IPS-18c (cell line): ENCODE data around the gene FXYD6.
"Not testable (repeated sequence)": the region's sequence is repeated elsewhere in the genome, so short reads cannot be mapped to it uniquely, and the experiment has no call there.

ENCODE experiments used
- H3K4me3 ChIP-seq: 2 replicates; pipeline ENCODE4 v1.7.0; 2013; ENCODE audit warnings: low read depth, mild to moderate bottlenecking, low read length, moderate library complexity; ENCODE audit not compliant: insufficient read depth
- H3K9me3 ChIP-seq: one replicate; pipeline ENCODE4 v1.6.1; 2013; ENCODE audit warnings: mild to moderate bottlenecking, low read length, moderate library complexity; ENCODE audit not compliant: control insufficient read depth, insufficient read depth

Gene FXYD6

DNA sequence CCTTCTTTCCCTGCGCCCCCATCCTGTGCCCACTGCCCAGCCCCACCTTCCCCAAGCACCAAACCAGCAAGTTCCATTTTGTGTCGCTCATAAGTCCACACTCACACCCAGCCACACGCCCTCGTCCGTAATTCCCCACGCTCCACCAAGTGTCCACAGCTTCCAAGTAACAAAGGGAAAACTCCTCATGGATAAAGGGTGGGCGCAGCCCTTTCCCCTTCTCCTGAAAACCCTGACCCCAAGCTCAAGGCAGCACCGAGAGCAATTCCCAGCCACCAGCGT lies 458 bp downstream of the FXYD6 start:
- Histone ChIP-seq H3K4me3 (peak overlapping the region; percentile 66), H3K9me3 (no peaks in the 10 kb centered on the region)

DNA sequence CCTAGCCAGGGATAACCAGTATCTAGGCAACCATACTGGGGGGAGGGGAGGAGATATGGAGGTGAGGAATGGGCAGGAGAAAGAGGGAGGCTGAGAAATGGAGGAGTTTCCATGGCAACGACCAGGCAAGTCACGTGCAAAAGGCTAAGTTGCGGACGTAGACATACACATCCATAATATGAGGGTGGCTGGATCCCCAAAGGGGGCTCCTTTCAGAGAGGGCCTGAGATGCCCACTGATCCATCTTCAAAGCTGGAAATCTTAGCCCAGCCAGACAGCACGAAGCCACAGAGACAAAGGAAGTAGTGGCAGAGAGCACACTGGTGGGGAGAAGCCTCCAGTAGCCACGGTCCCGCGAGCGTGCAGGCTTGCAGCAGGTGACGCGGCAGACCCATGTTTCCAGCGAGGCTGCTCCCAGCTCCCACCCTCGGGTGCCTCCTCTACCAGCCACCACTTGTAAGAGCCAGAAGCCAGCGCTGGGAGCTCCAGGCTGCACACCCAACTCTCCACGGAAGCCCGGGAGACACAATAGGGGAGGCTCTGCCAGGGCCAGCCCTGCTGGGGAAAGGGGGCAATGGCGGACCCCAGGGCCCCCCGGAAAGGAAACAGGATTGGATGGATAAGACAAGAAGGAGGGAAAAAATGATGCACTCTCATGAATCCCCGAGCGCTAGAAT lies 938 bp downstream of the FXYD6 start:
- Histone ChIP-seq H3K4me3 (peak overlapping the region; percentile 66), H3K9me3 (no peaks in the 10 kb centered on the region)

GRCh38 chr11:117874910-117875381 lies 1.5 kb downstream of the FXYD6 start:
- no peaks in the 10 kb centered on the region for H3K9me3 ChIP-seq
- H3K4me3 ChIP-seq = peak overlapping the region; percentile 66; the same call in 1 of the 2 replicates

DNA sequence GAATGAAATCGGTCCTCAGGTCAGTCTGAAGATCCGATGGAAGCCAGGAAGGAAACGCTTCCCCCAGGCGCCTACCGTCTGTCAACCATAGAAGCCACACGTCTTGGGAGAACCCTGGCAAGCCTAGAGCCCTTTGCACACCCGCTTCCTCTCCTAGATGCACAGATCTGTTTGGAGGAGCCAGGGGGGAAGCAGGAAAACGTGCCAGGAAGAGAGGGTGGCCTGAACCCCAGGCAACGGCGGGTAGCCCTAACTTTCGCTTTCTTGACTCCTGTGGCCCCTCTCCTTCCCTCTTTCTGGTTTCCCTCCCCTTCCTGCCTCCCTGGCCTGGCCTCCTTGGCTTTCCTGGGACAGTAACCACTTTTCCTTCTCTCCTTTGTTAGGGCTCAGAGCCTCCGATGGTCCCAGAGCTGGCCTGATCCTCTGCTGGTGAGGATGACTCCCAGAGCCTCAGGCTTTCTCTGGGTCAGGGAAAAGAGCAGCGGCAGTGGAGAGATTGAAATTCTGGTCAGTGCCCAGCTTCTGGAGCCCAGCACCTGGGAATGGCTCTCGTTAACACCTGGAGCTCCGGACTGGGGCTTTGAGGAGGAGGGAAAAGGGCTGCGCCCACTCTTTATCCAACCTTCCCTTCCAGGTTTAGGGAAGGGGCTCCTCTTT lies 2.1 kb downstream of the FXYD6 start:
- Histone ChIP-seq H3K9me3 (no peaks in the 10 kb centered on the region), H3K4me3 (peak overlapping the region; percentile 66; the same call in 1 of the 2 replicates)

DNA sequence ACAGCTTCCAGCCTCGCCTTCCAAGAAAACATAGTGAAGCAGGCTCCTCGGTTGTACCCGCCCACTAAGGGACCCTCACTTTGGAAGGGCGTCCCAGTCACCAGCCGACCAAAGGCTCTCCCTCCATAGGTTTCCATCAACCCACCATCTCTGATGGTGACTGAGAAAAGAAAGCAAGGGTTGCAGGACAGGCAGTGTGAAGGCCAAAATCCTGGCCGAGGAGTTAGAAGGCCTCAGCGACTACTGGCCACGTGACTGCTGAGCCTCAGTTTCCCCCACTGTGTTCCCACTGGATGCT lies 2.7 kb downstream of the FXYD6 start:
- no peaks in the 10 kb centered on the region for H3K9me3 ChIP-seq
- H3K4me3 ChIP-seq = no peak overlapping the region

GRCh38 chr11:117872975-117873827 lies 3.3 kb downstream of the FXYD6 start:
- H3K9me3 ChIP-seq = no peaks in the 10 kb centered on the region
- H3K4me3 ChIP-seq = no peak overlapping the region

DNA sequence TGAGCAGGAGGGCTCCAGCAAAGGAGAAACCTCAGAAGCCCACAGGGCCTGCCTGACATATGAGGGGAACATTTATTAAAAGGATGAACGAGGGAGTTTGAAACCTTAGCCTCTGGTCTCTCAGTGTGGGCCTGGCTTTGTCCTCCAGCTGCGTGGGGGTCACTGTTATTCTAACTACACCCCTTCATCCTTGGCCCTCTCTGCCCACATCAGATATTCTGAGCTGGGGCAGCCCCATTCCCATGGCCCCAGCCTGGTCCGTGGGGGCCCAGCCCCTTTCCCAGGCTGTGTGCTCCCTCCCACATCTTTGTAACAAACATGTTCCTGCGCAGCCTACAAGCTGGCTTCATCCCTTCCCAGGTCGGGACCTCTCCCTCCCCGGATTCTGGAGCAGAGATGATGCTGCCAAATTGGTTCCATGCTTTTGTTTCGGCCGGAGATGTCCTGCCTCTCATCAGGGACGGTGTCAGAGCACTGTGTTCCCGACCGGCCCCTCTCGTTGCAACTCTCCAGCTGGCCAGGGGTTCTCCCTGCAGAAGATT lies 4.0 kb downstream of the FXYD6 start:
- no peak overlapping the region for H3K4me3 ChIP-seq
- no peaks in the 10 kb centered on the region for H3K9me3 ChIP-seq

DNA sequence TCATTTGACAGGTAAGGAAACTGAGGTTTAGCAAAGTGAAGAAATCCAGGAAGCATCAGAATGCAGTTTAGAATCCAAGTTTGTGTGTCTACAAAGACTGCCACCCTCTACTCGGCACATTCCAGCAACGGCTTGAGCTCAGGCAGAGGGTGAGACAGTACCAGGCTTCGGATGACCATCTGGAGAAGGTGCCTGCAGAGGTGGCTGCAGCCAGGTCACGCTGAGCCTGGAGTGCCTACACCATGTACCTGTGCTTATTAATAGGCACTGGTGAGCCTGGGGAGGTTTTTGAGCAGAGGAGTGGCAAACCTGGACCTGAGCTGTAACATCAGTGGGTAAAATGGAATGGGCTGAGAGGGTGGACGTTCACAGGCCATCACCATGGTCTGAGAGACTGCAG lies 4.7 kb downstream of the FXYD6 start:
- H3K4me3 ChIP-seq = no peak overlapping the region
- no peaks in the 10 kb centered on the region for H3K9me3 ChIP-seq

DNA sequence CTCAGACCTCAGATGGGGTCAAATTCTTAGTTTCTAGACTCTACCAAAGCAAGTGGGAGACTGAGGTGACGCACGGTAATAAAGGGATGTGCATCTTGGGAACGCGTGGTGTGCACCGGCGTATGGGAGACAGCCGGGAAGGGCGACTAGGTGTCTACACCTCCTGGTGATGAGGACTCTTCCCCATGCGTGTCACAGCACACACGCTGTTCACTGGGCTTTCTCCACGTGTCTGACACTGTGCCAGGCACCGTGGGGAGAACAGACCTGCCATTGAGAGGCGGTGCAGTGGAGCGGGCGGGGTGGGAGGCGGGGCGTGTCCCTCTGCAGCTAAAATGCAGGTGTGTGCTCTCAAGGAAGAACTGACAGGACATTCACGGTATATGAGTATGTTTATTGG lies 5.3 kb downstream of the FXYD6 start:
- no peak overlapping the region for H3K4me3 ChIP-seq
- H3K9me3 ChIP-seq = no peaks in the 10 kb centered on the region

- H3K9me3 ChIP-seq = no peaks in the 10 kb centered on the region
- H3K4me3 ChIP-seq = no peak overlapping the region
Measured at GRCh38 chr11:117870103-117870952, 6.1 kb downstream of the FXYD6 start.

- no peaks in the 10 kb centered on the region for H3K9me3 ChIP-seq
- H3K4me3 ChIP-seq = no peak overlapping the region
Measured at GRCh38 chr11:117869604-117870003, 6.9 kb downstream of the FXYD6 start.

- Histone ChIP-seq H3K9me3 (no peaks in the 10 kb centered on the region), H3K4me3 (no peak overlapping the region)
Measured at GRCh38 chr11:117868815-117869561, 7.5 kb downstream of the FXYD6 start.

- Histone ChIP-seq H3K4me3 (no peak overlapping the region), H3K9me3 (no peaks in the 10 kb centered on the region)
Measured at GRCh38 chr11:117868088-117868487, 8.4 kb downstream of the FXYD6 start.

DNA sequence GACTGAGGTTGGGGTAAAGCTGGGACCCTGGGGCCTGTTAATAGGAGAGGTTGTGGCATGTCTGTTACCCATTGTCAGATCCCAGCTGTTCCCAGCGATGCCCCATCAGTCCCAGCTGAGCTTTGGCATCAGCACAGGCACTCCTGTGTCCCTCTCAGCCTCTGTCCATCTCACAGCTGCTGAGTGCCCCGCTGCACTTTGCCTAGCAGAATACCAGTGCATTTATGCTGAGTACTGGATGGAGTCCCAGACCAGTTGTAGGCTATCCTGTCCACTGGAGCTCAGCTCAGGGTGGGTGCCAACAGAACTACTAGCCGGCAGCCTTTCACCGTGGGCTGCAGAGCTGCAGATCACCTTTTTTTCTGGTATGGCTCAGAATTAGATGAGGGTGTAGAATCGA lies 9.9 kb downstream of the FXYD6 start:
- Histone ChIP-seq H3K4me3 (no peak overlapping the region), H3K9me3 (no peaks in the 10 kb centered on the region)

DNA sequence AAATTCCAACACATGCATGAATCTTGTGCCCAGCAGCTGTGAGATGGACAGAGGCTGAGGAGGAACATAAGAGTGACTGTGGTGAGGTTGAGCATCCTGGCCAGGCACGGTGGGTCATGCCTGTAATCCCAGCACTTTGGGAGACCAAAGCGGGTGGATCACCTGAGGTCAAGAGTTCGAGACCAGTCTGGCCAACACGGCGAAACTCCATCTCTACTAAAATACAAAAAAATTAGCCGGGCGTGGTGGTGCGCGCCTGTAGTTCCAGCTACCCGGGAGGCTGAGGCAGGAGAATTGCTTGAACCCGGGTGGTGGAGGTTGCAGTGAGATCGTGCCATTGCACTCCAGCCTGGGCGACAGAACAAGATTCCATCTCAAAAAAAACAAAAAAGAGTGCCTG lies 10.9 kb downstream of the FXYD6 start:
- not testable (repeated sequence) for H3K9me3 ChIP-seq, H3K4me3 ChIP-seq

GRCh38 chr11:117863383-117863782 lies 13.1 kb downstream of the FXYD6 start:
- Histone ChIP-seq H3K4me3 (no peak overlapping the region), H3K9me3 (no peaks in the 10 kb centered on the region)

- no peaks in the 10 kb centered on the region for H3K9me3 ChIP-seq
Measured at GRCh38 chr11:117862753-117863152, 13.7 kb downstream of the FXYD6 start.

More at GRCh38 chr11:117862753-117863152, 13.7 kb downstream of the FXYD6 start:
- H3K4me3 ChIP-seq = no peak overlapping the region
